Ovary (tissue), 9 donors: Measurements from ENCODE around the gene C1orf50. TPM values are rescaled to one million over a fixed set of nuclear protein-coding genes. Genes with fewer than 3 reads are reported as not detected.

Experiments used
- DNase-seq, 5 donors: peaks; one replicate each; pipeline ENCODE4 v3.0.0-alpha.2; 2019 to 2020
- H3K27ac ChIP-seq, 2 donors: fragments of 200-600 bp; one replicate each; pipeline versions ENCODE4 v1.5.1 to v1.8.0; 2019 to 2022
- H3K27me3 ChIP-seq: fragments of 200-600 bp; one replicate; pipeline ENCODE4 v1.8.0; 2022
- H3K36me3 ChIP-seq: fragments of 200-600 bp; sonication (generic); one replicate; pipeline ENCODE4 v1.5.1; 2019
- H3K4me1 ChIP-seq: one replicate; pipeline ENCODE4 v1.8.1; 2013; ENCODE audit warnings: mild to moderate bottlenecking, moderate library complexity; ENCODE audit not compliant: insufficient read depth
- H3K4me3 ChIP-seq: fragments of 200-600 bp; sonication (generic); one replicate; pipeline ENCODE4 v1.5.1; 2017
- H3K9me3 ChIP-seq, 2 donors: fragments of 200-600 bp in 1 of 2; sonication (generic) in 1 of 2; one replicate each; pipeline versions ENCODE4 v1.5.1 to v1.8.1; 2013 to 2019; ENCODE audit warnings: mild to moderate bottlenecking in 1 of 2, moderate library complexity in 1 of 2
- EP300 ChIP-seq: sonication (generic); formaldehyde crosslinking; IDR thresholded peaks from one replicate; pipeline ENCODE4 v1.6.1; 2017; ENCODE audit warnings: antibody characterized with exemption
- POLR2A ChIP-seq: fragments of 450-650 bp; IDR thresholded peaks from one replicate; pipeline ENCODE4 v1.6.1; 2017; ENCODE audit warnings: antibody characterized with exemption, mild to moderate bottlenecking, moderate library complexity
- WGBS, 3 donors: extraction: QIAGEN DNeasy Blood & Tissue Kit in 1 of 3; methylation state at CpG; one replicate each; pipeline versions ENCODE4 v1.1.5 to v1.1.7; 2013 to 2017; 5-methylcytosine and 5-hydroxymethylcytosine counted together
- intact Hi-C, 4 donors: fragments of 100-400 bp; cut with DNase I; formaldehyde crosslinking; loops; one replicate each; pipeline versions ENCODE4 v1.11.0 to v1.15.1; 2022 to 2023
- polyA plus RNA-seq, 2 donors: library from polyadenylated mRNA; stranded (reverse); fragments of 200-250 nt in 1 of 2; fragments of 350-450 nt in 1 of 2; fragmentation: Illumina TruSeq in 1 of 2; extraction: RNeasy Lipid Tissue Mini Kit (QIAGEN cat#74804) in 1 of 2; gene quantifications; one replicate each; pipeline ENCODE4 v1.2.3, GENCODE V29; 2013 to 2014
- total RNA-seq, 7 donors: library from RNA; depleted of rRNA in 2 of 7; stranded (reverse); fragments of >200 nt in 2 of 7; fragmentation: NEBNext Ultra II Directional in 3 of 7; extraction: Animal tissue kit (Norgen Biotek cat#: 25700) in 3 of 7; gene quantifications; one replicate each; pipeline versions ENCODE4 v1.1.0 to v1.2.4, GENCODE V29; 2016 to 2023
- TF ChIP-seq, protein P1 (sequence below), 3 donors: fragments of 450-650 bp in 2 of 3; fragments of 200-600 bp in 1 of 3; IDR thresholded peaks; one replicate each; pipeline versions ENCODE4 v1.5.1 to v1.8.0; 2016 to 2022; ENCODE audit warnings: antibody characterized with exemption in 3 of 3, mild to moderate bottlenecking in 1 of 3
- donor health status: DM: no; HTN: no; CAD: no; lungs with moderate emphysema.
- donor health status: DM: no; HTN: no; CAD: no.
- donor health status: Bipolar disorder and iron deficiency.
- donor health status: DM: yes; HTN: yes; CAD: no.
- donor health status: DM: no; HTN: no; CAD: no.
- donor health status: DM: yes; HTN: yes; CAD: no.

C1orf50 gene
- total and polyA plus RNA-seq, 9 donors = 1.3 to 13.6 (median 5.8) TPM

DNA sequence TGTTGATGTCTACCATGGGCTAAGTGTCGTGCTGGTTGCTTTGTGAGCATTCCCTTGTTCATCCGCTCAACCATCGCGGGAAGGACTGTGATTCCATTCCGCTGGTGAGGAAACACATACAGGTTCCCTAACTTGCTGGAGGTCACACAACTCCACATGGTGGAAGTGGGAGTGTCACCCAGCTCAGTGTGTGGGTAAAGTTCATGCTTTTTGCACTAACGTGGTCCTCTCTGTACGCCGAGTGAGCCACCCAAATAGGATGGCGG is 23.0 kb upstream of the C1orf50 start:
- intact Hi-C loops = no loop called here
- no peak for DNase-seq

DNA sequence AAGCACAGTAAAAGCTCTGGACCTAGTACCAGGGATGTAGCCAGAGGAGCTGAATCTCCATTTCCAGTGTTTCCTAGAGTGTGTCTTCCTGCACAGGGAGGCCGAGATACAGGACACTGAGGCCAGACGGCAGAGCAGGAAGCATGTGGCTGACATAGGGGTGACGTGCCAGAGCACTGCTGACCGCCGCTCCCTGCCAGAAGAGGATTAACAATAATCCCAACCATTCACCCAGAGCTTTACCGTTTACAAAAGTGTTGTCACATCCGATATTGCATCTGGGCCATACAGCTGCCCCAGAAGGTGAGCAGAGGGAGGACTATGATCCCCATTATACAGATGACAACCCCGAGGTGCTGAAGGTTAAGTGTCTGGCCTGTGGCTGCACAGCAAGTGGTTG is 21.2 kb upstream of the C1orf50 start:
- TF ChIP-seq, protein P1, sequence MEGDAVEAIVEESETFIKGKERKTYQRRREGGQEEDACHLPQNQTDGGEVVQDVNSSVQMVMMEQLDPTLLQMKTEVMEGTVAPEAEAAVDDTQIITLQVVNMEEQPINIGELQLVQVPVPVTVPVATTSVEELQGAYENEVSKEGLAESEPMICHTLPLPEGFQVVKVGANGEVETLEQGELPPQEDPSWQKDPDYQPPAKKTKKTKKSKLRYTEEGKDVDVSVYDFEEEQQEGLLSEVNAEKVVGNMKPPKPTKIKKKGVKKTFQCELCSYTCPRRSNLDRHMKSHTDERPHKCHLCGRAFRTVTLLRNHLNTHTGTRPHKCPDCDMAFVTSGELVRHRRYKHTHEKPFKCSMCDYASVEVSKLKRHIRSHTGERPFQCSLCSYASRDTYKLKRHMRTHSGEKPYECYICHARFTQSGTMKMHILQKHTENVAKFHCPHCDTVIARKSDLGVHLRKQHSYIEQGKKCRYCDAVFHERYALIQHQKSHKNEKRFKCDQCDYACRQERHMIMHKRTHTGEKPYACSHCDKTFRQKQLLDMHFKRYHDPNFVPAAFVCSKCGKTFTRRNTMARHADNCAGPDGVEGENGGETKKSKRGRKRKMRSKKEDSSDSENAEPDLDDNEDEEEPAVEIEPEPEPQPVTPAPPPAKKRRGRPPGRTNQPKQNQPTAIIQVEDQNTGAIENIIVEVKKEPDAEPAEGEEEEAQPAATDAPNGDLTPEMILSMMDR (IDR thresholded peaks at IDR 0.05) = no peak
- no peak for TF ChIP-seq POLR2A
- TF ChIP-seq EP300 = no peak
- H3K27ac ChIP-seq = no peak overlapping the region
- no peaks in the 10 kb centered on the region for H3K9me3 ChIP-seq
- H3K36me3 ChIP-seq = no peaks in the 10 kb centered on the region
- H3K4me3 ChIP-seq = no peak overlapping the region
- H3K4me1 ChIP-seq = no peaks in the 10 kb centered on the region
- no peak for DNase-seq
- WGBS, 3 donors = 79 to 87% (median 80%) methylated on average over 8 of the region's 8 CpGs
- H3K27me3 ChIP-seq = no peaks in the 10 kb centered on the region
- intact Hi-C loops = no loop called here

More for the DNA sequence above, 23.0 kb upstream of the C1orf50 start:
- no peaks in the 10 kb centered on the region for H3K9me3 ChIP-seq
- no peaks in the 10 kb centered on the region for H3K4me1 ChIP-seq
- no peaks in the 10 kb centered on the region for H3K27me3 ChIP-seq
- H3K27ac ChIP-seq = no peak overlapping the region
- no peak for TF ChIP-seq POLR2A
- no peak for TF ChIP-seq EP300
- TF ChIP-seq, protein P1 (IDR thresholded peaks at IDR 0.05) = no peak
- 80 to 88% (median 83%) methylated on average over 9 of the region's 9 CpGs for WGBS, 3 donors
- H3K36me3 ChIP-seq = no peaks in the 10 kb centered on the region
- H3K4me3 ChIP-seq = no peak overlapping the region

DNA sequence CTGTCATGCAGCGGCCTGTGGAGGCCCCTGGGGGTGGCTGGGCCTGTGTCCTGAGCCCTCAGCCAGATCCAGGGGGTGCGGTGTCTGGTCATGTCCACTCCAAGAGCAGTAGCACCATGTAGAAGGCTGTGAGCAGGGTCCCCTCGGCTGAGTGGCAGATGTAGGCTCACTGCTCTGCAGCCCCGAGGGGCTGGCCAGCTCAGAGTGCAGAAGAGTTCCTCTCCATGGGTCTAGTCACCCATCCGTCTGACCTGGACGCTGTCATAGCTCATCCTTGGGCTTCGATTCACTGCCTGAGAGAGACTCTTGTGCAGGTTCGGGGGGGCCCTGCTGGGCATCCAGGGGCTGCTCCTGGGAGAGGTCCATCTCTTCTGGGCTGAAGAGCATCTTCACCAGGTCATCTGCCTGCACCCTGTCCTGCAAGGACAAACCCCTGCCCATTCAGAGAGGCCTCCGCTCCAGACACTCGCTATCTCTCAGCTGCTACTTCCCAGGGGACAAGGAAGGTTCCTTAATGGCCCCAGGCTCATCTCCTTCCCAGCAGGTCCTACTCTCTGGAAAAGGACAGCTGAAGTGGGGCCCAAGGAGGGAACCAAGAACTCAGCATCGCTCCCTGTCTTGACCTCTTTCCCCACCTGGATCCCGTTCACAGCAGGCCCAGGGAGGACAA is 20.5 kb upstream of the C1orf50 start:
- TF ChIP-seq, protein P1 (IDR thresholded peaks at IDR 0.05) = no peak
- TF ChIP-seq POLR2A (no peak), EP300 (no peak)
- intact Hi-C loops = no loop called here
- 87 to 94% (median 89%) methylated on average over 8 to 12 of the region's 12 CpGs for WGBS, 3 donors
- Histone ChIP-seq H3K9me3 (no peaks in the 10 kb centered on the region), H3K4me3 (no peak overlapping the region), H3K27me3 (no peaks in the 10 kb centered on the region), H3K36me3 (no peaks in the 10 kb centered on the region), H3K27ac (no peak overlapping the region), H3K4me1 (no peaks in the 10 kb centered on the region)
- DNase-seq = no peak

DNA sequence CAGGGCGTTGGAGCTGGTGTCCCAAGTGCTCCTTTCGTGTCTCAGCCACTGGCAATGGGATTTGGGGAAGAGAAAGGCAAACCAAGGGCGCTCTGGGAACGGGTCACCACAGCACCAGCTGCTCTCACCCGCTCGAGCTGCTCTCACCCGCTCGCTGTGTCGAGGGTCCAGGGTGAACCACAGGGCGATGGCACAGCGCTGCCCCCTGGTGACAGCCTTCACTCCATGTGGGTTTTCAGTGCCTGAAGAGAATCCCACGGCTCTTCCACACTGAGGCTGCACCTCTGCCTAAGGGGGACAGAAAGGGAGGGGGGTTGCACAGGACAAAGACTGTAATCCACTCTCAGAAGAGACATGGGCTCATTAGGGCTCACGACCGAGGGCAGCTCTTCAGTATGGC is 19.9 kb upstream of the C1orf50 start:
- H3K4me3 ChIP-seq = no peak overlapping the region
- no peaks in the 10 kb centered on the region for H3K36me3 ChIP-seq
- intact Hi-C loops = no loop called here
- DNase-seq = peak in 4 of 5 donors; percentile 33 to 65 (median 43)
- no peaks in the 10 kb centered on the region for H3K4me1 ChIP-seq
- H3K9me3 ChIP-seq = no peaks in the 10 kb centered on the region
- 52 to 59% (median 56%) methylated on average over 14 of the region's 14 CpGs for WGBS, 3 donors
- TF ChIP-seq POLR2A = no peak
- no peak for TF ChIP-seq EP300
- TF ChIP-seq, protein P1 (IDR thresholded peaks at IDR 0.05) = no peak
- H3K27ac ChIP-seq = no peak overlapping the region
- no peaks in the 10 kb centered on the region for H3K27me3 ChIP-seq
